ENCODE data around the gene SRL.

Gene SRL

GRCh38 chr16:4183237-4184037 is 58.4 kb downstream of the SRL start:
- peak overlapping the region; percentile 78 for H3K4me3 Mint-ChIP-seq
- no peak for TF ChIP-seq CTCF (IDR thresholded peaks at IDR 0.05)
- peak; percentile 98 for DNase-seq
- no peaks in the 10 kb centered on the region for H3K27me3 Mint-ChIP-seq (ENCODE audit: low read depth, poor library complexity)
- H3K36me3 Mint-ChIP-seq (ENCODE audit: low read depth): no peaks in the 10 kb centered on the region
- peaks cover 15% of the 10 kb centered on the region for H3K4me1 Mint-ChIP-seq
- no peaks in the 10 kb centered on the region for H3K9me3 Mint-ChIP-seq
- peak overlapping the region; percentile 91 for H3K27ac Mint-ChIP-seq

- H3K36me3 Mint-ChIP-seq (ENCODE audit: low read depth): no peaks in the 10 kb centered on the region
- peak overlapping the region; percentile 78 for H3K4me3 Mint-ChIP-seq
- no peak for TF ChIP-seq CTCF (IDR thresholded peaks at IDR 0.05)
- H3K9me3 Mint-ChIP-seq: no peaks in the 10 kb centered on the region
- peaks cover 20% of the 10 kb centered on the region for H3K4me1 Mint-ChIP-seq
- no peak for DNase-seq
- no peaks in the 10 kb centered on the region for H3K27me3 Mint-ChIP-seq (ENCODE audit: low read depth, poor library complexity)
- peak overlapping the region; percentile 91 for H3K27ac Mint-ChIP-seq
These were observed 59.2 kb downstream of the SRL start for GRCh38 chr16:4182581-4183236.

- H3K36me3 Mint-ChIP-seq (ENCODE audit: low read depth): no peaks in the 10 kb centered on the region
- H3K4me3 Mint-ChIP-seq: no peak overlapping the region
- H3K27ac Mint-ChIP-seq: no peak overlapping the region
- peaks cover 3% of the 10 kb centered on the region for H3K27me3 Mint-ChIP-seq (ENCODE audit: low read depth, poor library complexity)
- no peaks in the 10 kb centered on the region for H3K9me3 Mint-ChIP-seq
- peaks cover 29% of the 10 kb centered on the region for H3K4me1 Mint-ChIP-seq
- DNase-seq: no peak
- TF ChIP-seq CTCF (IDR thresholded peaks at IDR 0.05): no peak
These were observed 61.4 kb downstream of the SRL start for GRCh38 chr16:4180511-4180910.

GRCh38 chr16:4179763-4180260 is 62.1 kb downstream of the SRL start:
- no peaks in the 10 kb centered on the region for H3K9me3 Mint-ChIP-seq
- H3K4me3 Mint-ChIP-seq: no peak overlapping the region
- H3K4me1 Mint-ChIP-seq: peaks cover 28% of the 10 kb centered on the region
- peaks cover 3% of the 10 kb centered on the region for H3K27me3 Mint-ChIP-seq (ENCODE audit: low read depth, poor library complexity)
- no peak for TF ChIP-seq CTCF (IDR thresholded peaks at IDR 0.05)
- H3K27ac Mint-ChIP-seq: peak overlapping the region; percentile 75
- no peak for DNase-seq
- H3K36me3 Mint-ChIP-seq (ENCODE audit: low read depth): no peaks in the 10 kb centered on the region

GRCh38 chr16:4179020-4179419 is 62.9 kb downstream of the SRL start:
- Mint-ChIP-seq H3K27me3 (ENCODE audit: low read depth, poor library complexity) (peaks cover 3% of the 10 kb centered on the region), H3K27ac (no peak overlapping the region), H3K4me1 (peaks cover 29% of the 10 kb centered on the region), H3K4me3 (no peak overlapping the region), H3K9me3 (no peaks in the 10 kb centered on the region), H3K36me3 (ENCODE audit: low read depth) (no peaks in the 10 kb centered on the region)
- no peak for TF ChIP-seq CTCF (IDR thresholded peaks at IDR 0.05)
- DNase-seq: no peak
